ENCODE results near the gene AGER. TPM values are rescaled to one million over a fixed set of nuclear protein-coding genes. Genes with fewer than 3 reads are reported as not detected.

Gene AGER
- total RNA-seq, 4 donors from 2014 or later, result 1.1 to 9.0 (median 2.7) TPM

- Histone ChIP-seq H3K4me3 (no peak overlapping the region), H3K27ac (no peak overlapping the region), H3K4me1 (no peaks in the 10 kb centered on the region), H3K9me3 (no peaks in the 10 kb centered on the region), H3K27me3 (no peaks in the 10 kb centered on the region), H3K36me3 (no peaks in the 10 kb centered on the region)
- no peak for TF ChIP-seq POLR2A (IDR thresholded peaks at IDR 0.05)
- no peak for TF ChIP-seq CTCF (IDR thresholded peaks at IDR 0.05)
- TF ChIP-seq EP300 (IDR thresholded peaks at IDR 0.05; ENCODE audit: low read depth), result no peak
- intact Hi-C loops (cut with DNase I; ENCODE audit: low total_unique reads), result no loop called here
- 82 to 87% methylated on average over 8 to 10 of the region's 10 CpGs for WGBS, 2 donors (ENCODE audit: low coverage in 1 of 2)
- DNase-seq, result no peak
- in situ Hi-C loops (cut with MboI; ENCODE audit: low pct_ligation_motif_present in 1 of 4, low pct_unique_long_range_greater_than_20kb in 1 of 4, low sequenced_read_pairs in 3 of 4), result no loop called here
Measured at GRCh38 chr6:32216285-32216684, 32.2 kb upstream of the AGER start.

DNA sequence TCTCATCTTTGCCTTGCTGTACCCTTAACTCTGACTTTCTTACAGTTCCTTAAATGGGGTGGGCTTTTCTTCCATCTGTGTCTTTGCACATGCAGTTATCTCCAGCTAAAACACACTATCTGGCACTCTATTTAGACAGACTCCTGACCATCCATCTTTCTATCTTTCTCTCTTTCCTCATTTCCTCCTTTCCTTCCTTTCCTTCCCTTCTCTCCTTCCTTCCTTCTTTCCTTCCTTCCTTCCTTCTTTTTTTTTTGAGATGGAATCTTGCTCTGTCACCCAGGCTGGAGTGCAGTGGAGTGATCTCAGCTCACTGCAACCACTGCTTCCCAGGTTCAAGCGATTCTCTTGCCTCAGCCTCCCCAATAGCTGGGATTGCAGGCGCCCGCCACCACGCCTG lies 31.6 kb upstream of the AGER start:
- in situ Hi-C loops (cut with MboI; ENCODE audit: low pct_ligation_motif_present in 1 of 4, low pct_unique_long_range_greater_than_20kb in 1 of 4, low sequenced_read_pairs in 3 of 4) (no loop called here), intact Hi-C loops (cut with DNase I; ENCODE audit: low total_unique reads) (no loop called here)
- Histone ChIP-seq H3K27ac (no peak overlapping the region), H3K4me3 (no peak overlapping the region), H3K9me3 (no peaks in the 10 kb centered on the region), H3K36me3 (no peaks in the 10 kb centered on the region), H3K4me1 (no peaks in the 10 kb centered on the region), H3K27me3 (no peaks in the 10 kb centered on the region)
- TF ChIP-seq POLR2AphosphoS5 (IDR thresholded peaks at IDR 0.05) (no peak), POLR2A (IDR thresholded peaks at IDR 0.05) (no peak), EP300 (IDR thresholded peaks at IDR 0.05; ENCODE audit: low read depth) (no peak), CTCF (IDR thresholded peaks at IDR 0.05) (no peak)
- no peak for DNase-seq
- WGBS, 2 donors (ENCODE audit: low coverage in 1 of 2), result 91 to 93% methylated on average over 4 of the region's 4 CpGs

GRCh38 chr6:32214126-32214525 lies 30.1 kb upstream of the AGER start:
- H3K4me3 ChIP-seq, result no peak overlapping the region
- in situ Hi-C loops (cut with MboI; ENCODE audit: low pct_ligation_motif_present in 1 of 4, low pct_unique_long_range_greater_than_20kb in 1 of 4, low sequenced_read_pairs in 3 of 4), result no loop called here
- TF ChIP-seq CTCF (IDR thresholded peaks at IDR 0.05) (no peak), POLR2A (IDR thresholded peaks at IDR 0.05) (no peak), POLR2AphosphoS5 (IDR thresholded peaks at IDR 0.05) (no peak), EP300 (IDR thresholded peaks at IDR 0.05; ENCODE audit: low read depth) (no peak)
- no peaks in the 10 kb centered on the region for H3K27me3 ChIP-seq
- DNase-seq, result no peak
- H3K27ac ChIP-seq, result no peak overlapping the region
- no peaks in the 10 kb centered on the region for H3K4me1 ChIP-seq
- H3K36me3 ChIP-seq, result no peaks in the 10 kb centered on the region
- no peaks in the 10 kb centered on the region for H3K9me3 ChIP-seq
- 78 to 80% methylated on average over 1 to 3 of the region's 3 CpGs for WGBS, 2 donors (ENCODE audit: low coverage in 1 of 2)
- intact Hi-C loops (cut with DNase I; ENCODE audit: low total_unique reads), result no loop called here

GRCh38 chr6:32213649-32214048 lies 29.6 kb upstream of the AGER start:
- intact Hi-C loops (cut with DNase I; ENCODE audit: low total_unique reads), result no loop called here
- in situ Hi-C loops (cut with MboI; ENCODE audit: low pct_ligation_motif_present in 1 of 4, low pct_unique_long_range_greater_than_20kb in 1 of 4, low sequenced_read_pairs in 3 of 4), result no loop called here
- no peak for DNase-seq
- Histone ChIP-seq H3K9me3 (no peaks in the 10 kb centered on the region), H3K4me3 (no peak overlapping the region), H3K36me3 (no peaks in the 10 kb centered on the region), H3K27ac (no peak overlapping the region), H3K27me3 (no peaks in the 10 kb centered on the region), H3K4me1 (no peaks in the 10 kb centered on the region)
- no peak for TF ChIP-seq POLR2A (IDR thresholded peaks at IDR 0.05)
- TF ChIP-seq EP300 (IDR thresholded peaks at IDR 0.05; ENCODE audit: low read depth), result no peak
- no peak for TF ChIP-seq POLR2AphosphoS5 (IDR thresholded peaks at IDR 0.05)
- no peak for TF ChIP-seq CTCF (IDR thresholded peaks at IDR 0.05)
- WGBS, 2 donors (ENCODE audit: low coverage in 1 of 2), result 84 to 100% methylated on average over 2 to 6 of the region's 6 CpGs
